Activated T-helper 1 cell treated with Interleukin-2 at 50 U/mL for 16 hours (primary cell): ENCODE data around the gene JPH4.

ENCODE experiments used
- DNase-seq: peaks from one replicate; pipeline ENCODE4 v3.0.0-alpha.2; 2020; ENCODE audit warnings: low read depth

The JPH4 gene

DNA sequence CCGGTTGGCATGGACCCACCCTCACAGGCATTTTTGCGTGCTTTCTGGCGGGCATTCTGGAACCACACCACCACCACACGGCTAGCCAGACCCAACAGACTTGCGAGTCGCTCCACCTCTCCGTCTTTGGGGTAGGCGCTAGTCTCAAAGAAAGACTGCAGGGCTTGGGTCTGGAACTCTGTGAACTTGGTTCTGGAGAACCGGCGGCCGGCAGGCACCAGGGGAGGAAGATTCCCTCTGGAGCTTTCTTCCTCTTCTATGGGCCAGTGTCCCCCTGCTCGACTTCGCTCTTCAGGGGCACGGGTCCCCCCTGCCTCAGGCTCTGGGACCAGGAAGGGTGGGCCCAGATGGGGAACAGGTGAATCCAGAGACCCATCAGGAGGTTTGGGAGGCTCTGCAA is 53.6 kb downstream of the JPH4 start:
- DNase-seq, result no peak

DNA sequence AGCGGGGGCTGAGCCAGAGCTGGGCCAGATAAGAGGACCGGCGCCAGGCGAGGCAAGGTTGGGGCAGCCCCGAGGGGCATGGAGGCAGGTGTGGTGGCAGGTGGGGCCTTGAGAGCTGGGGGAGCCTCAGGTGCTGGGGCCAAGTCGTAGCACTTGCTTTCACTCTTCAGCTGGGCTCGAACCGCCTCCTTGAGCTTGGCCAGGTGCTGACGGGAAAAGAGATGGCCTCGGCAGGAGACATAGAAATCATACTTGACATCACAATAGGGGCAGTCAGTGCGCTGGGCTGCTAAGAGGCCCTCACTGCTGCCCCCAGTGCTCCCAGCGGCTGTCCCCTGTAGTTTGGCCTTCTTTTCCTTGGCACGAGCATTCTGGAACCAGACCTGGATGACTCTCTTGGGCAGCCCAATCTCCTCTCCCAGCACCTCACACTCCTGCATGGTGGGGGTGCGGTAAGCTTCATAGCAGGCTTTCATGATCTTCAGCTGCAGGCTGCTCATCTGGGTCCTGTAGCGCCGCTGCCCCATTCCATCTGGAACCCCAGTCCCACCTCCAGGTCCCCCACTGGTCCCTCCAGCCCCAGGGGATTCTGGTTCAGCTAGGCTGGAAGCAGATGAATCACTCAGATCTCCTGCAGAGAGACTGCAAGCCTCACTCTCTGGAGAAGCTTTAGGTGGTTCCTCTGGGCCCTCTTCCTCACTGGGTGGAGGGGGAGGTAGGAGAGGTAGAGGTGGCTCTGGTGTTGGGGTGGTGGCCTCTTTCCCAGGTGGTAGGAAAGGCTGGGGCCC is 55.2 kb downstream of the JPH4 start:
- DNase-seq, result no peak

DNA sequence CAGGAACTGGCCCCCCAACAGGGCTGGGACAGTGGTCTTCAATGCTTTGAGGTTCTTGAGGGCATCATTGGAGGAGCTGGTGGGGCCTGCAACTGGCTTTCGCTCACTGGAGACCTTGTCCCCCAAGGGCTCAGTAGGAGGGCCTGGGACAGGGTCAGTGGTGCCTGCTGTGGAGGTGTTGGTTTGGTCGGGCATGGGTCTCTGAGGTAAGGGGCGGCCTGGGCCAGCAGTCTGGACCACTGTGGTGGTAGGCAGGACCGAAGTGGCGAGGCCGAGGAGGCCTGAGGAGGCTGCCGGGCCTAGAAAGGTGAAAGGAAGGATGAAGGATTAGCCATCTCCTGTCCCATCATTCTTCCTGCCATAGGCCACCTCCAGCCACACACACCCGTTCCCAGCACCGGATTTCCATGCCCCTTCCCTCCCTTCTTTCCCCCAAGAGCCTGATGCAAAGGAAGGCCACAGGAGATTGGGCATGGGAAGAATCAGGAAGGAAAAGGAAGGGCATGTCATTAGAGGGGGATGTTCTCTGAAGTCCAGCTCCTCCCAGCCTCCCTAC is 55.9 kb downstream of the JPH4 start:
- no peak for DNase-seq

DNA sequence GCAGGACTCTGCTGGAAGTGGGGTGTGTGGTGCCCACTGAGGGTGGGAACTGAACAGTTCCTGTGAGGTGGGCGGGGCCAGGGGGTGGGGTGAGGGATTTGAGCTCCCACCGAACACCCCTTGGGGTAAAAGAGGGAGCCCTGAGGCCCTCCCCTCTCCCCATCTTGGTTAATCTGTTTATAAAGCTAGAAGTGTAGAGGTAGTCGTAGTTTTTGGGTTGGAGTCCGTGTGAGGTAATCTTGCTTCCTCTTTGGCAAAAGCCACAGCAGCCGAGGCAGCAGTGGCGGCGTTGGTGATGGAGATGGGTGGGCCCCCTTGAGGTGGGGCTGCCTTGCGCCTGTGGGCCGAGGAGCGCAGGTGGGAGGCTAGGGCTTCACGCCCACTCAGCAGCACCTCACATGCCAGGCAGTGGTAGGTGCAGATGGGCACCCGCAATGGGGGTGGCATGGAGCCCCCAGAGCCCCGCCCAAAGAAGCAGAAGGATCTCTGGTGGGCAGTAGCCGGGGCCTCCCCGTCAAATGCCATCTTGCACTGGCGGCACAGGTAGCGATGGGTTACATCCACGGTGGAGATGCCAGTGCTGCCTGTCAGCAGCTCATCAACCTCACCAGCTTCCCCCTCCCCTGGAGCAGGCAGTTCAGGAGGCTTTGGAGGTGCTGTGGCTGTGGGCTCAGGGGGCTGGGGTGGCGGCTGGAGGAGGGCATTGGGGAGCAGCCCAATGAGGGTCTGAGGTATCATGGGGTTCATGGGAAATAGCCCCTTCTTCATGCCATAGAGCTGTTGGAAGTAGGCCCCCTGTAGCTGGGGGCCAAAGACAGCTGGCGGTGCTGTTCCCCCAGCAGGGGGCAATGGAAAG is 56.6 kb downstream of the JPH4 start:
- no peak for DNase-seq

DNA sequence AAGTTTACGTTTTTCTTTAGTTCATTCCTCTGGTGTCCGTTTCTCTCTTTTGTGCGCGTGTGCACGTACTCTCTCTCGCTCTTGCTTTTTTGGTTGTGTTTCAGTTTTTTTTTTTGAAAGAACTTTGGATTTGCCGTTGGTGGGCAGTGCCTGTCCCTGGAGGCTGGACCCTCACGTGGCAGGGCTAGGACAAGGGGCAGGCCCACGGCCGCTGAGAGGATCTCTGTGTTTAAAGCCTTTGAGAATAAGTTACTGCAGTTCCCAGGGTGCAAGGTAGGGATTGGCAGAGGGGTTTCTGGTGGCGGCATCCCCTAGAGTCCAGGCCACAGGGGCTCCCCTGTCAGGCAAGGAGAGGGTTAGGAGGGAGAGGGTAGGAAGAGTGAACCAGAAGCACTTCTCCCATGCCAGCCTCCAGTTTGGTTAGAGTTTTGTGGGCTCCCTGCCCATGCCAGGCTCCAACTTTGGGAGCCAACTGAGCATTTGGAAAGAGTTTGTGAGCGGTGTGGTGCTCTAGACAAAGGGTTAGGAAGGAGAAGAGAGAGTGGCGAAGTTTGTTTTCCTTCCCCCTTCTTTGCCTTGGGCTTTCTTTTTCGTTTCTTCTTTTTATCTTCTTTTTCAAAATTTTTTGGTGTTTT is 57.6 kb downstream of the JPH4 start:
- no peak for DNase-seq

DNA sequence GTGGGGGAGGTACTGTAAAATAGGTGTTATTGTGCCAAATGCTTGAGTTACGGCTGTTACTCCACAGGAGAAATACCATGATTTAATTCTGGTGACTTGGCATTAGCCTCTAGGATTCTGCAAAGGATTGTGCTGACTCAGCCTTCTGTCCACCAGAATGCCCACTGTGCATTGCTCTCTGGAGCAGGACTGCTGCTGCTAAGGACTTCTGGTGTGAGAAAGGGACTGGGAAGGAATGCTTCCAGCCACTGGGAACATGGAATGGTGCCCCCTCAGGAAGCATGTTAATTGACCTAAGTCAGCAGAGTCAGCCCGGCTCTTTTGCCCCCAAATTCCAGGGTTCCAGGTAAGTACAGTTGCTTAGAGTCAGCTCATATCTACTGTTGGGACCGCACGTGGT is 59.9 kb downstream of the JPH4 start:
- DNase-seq, result no peak
